ENCODE data around the gene DYNLL1. TPM values are rescaled to one million over a fixed set of nuclear protein-coding genes. Genes with fewer than 3 reads are reported as not detected.

Gene DYNLL1
- total and polyA plus RNA-seq, 2 of the 13 experiments (the other 11 are each of a cell fraction or from before 2014, with no cell fraction given): 271 to 294 TPM

GRCh38 chr12:120540445-120540844 is 44.5 kb downstream of the DYNLL1 start:
- H3K4me2 ChIP-seq (ENCODE audit: low read depth, low read length): no peak overlapping the region
- peaks cover 88% of the 10 kb centered on the region for H3K4me1 ChIP-seq (ENCODE audit: insufficient read depth, low read length)
- H3K4me3 ChIP-seq (replicated peaks in 1 of 3; ENCODE audit: insufficient read depth in 1 of 3, low read depth in 2 of 3, low read length in 3 of 3): no peak overlapping the region
- in situ Hi-C loops (cut with HindIII; ENCODE audit: extremely low pct_ligation_motif_present, low pct_unique_long_range_greater_than_20kb): no loop called here
- no TSS peak for BruUV-seq (replicated peaks)
- CTCF ChIA-PET (ENCODE audit: low intra/inter-chr PET ratio, low total read pairs): no interaction called here
- no peak overlapping the region for H3K27ac ChIP-seq (ENCODE audit: extremely low read length, insufficient read depth, low read length)
- H3K9ac ChIP-seq (ENCODE audit: insufficient read depth, low read depth, low read length): no peak overlapping the region
- no peak for ATAC-seq
- intact Hi-C loops (cut with micrococcal nuclease; ENCODE audit: unreplicated experiment): no loop called here
- no peaks in the 10 kb centered on the region for H3K9me3 ChIP-seq (ENCODE audit: low read length)
- 85% methylated on average over 3 of the region's 3 CpGs for WGBS (ENCODE audit: low lambda C conversion rate)
- H4K20me1 ChIP-seq (ENCODE audit: insufficient read depth, low read length): peaks cover 91% of the 10 kb centered on the region
- no peak for DNase-seq (ENCODE audit: low spot score)
- no peak for TF ChIP-seq ADNP (CRISPR knock-in tag; IDR thresholded peaks at IDR 0.05)
- POLR2A ChIA-PET: no interaction called here
- H3K27me3 ChIP-seq (ENCODE audit: control insufficient read depth in 1 of 2, insufficient read depth in 2 of 2, low read length in 2 of 2): no peaks in the 10 kb centered on the region
- no peak overlapping the region for H2AFZ ChIP-seq (ENCODE audit: low read length)
- H3K79me2 ChIP-seq (ENCODE audit: insufficient read depth, low read length): peaks cover 89% of the 10 kb centered on the region
- FAIRE-seq: no peak
- peaks cover 5 to 28% of the 10 kb centered on the region in 2 experiments for H3K36me3 ChIP-seq (replicated peaks in 1 of 2; ENCODE audit: control insufficient read depth in 1 of 2, insufficient read depth in 2 of 2, low read length in 2 of 2)

- Histone ChIP-seq H3K4me2 (ENCODE audit: low read depth, low read length) (no peak overlapping the region), H3K27ac (ENCODE audit: extremely low read length, insufficient read depth, low read length) (no peak overlapping the region), H3K9ac (ENCODE audit: insufficient read depth, low read depth, low read length) (no peak overlapping the region), H3K4me3 (replicated peaks in 1 of 3; ENCODE audit: insufficient read depth in 1 of 3, low read depth in 2 of 3, low read length in 3 of 3) (no peak overlapping the region), H3K9me3 (ENCODE audit: low read length) (no peaks in the 10 kb centered on the region), H3K79me2 (ENCODE audit: insufficient read depth, low read length) (peaks cover 85% of the 10 kb centered on the region), H3K36me3 (replicated peaks in 1 of 2; ENCODE audit: control insufficient read depth in 1 of 2, insufficient read depth in 2 of 2, low read length in 2 of 2) (peaks cover 6 to 42% of the 10 kb centered on the region in 2 experiments), H3K27me3 (ENCODE audit: control insufficient read depth in 1 of 2, insufficient read depth in 2 of 2, low read length in 2 of 2) (no peaks in the 10 kb centered on the region), H2AFZ (ENCODE audit: low read length) (no peak overlapping the region), H3K4me1 (ENCODE audit: insufficient read depth, low read length) (peaks cover 91% of the 10 kb centered on the region), H4K20me1 (ENCODE audit: insufficient read depth, low read length) (peaks cover 87% of the 10 kb centered on the region)
- intact Hi-C loops (cut with micrococcal nuclease; ENCODE audit: unreplicated experiment): no loop called here
- WGBS (ENCODE audit: low lambda C conversion rate): 100% methylated on average over 4 of the region's 5 CpGs
- ChIA-PET POLR2A (interaction anchor here (1.0 kb wide), 1 partner anchor 39 kb away, joined by 3 read pairs; the partner anchor contains the start of gene POP5), CTCF (ENCODE audit: low intra/inter-chr PET ratio, low total read pairs) (no interaction called here)
- BruUV-seq (replicated peaks): no TSS peak
- TF ChIP-seq ZNF543 (CRISPR knock-in tag; IDR thresholded peaks at IDR 0.05) (no peak), ZNF121 (CRISPR knock-in tag; IDR thresholded peaks at IDR 0.05) (peak; percentile 86)
- FAIRE-seq: no peak
- no peak for ATAC-seq
- in situ Hi-C loops (cut with HindIII; ENCODE audit: extremely low pct_ligation_motif_present, low pct_unique_long_range_greater_than_20kb): no loop called here
- no peak for DNase-seq (ENCODE audit: low spot score)
These were observed 46.3 kb downstream of the DYNLL1 start for GRCh38 chr12:120542166-120542565.
